Eye (tissue), 1 donor: Measurements from ENCODE around the gene MEGF6.
A peak's percentile ranks its signal among the peaks of the same experiment; 100 is the strongest.

ENCODE experiments used
- DNase-seq: peaks from one replicate; pipeline ENCODE4 v3.0.0-alpha.2; 2015

The MEGF6 gene

DNA sequence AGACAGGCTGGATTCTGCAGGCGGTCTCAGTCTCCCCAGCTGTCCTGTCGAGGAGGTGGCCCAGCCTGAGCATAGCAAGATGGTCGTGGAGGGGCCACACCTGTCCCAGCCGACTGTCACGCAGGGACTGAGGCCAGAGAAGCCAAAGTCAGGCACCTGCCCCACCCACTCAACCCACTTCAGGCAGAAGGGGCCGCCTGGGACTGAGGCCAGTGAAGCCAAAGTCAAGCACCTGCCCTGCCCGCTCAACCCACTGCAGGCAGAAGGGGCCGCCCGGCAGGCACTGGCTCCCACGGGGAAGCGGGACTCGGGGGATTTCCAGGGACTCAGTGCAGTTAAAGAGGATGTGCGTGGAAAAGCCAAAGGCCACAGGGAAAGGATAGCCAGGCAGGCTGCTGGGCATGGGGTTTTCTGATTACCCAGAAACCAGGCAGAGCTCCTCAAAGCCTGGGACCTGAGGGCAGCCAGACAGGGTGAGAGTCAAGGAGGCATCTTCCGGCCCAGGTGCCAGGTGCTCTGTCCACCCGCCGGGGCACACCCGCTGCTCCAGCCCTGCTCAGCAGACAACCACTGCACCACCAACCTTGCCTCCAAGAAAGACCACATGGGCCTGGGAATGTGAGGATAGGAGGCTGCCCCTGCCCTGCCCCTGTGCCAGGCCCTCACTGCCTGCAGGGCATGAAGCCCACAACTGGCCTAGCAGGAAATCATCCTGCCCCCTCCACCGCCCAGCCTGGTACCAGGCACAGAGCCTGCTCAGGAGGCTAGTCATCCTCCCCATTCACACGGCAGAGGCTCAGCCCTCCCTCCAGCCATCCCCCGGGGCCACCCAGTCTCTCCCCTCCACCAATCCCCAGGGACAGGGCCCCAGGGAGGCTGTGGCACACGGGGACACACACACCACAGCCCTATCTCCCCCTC is 41.0 kb downstream of the MEGF6 start:
- no peak for DNase-seq

DNA sequence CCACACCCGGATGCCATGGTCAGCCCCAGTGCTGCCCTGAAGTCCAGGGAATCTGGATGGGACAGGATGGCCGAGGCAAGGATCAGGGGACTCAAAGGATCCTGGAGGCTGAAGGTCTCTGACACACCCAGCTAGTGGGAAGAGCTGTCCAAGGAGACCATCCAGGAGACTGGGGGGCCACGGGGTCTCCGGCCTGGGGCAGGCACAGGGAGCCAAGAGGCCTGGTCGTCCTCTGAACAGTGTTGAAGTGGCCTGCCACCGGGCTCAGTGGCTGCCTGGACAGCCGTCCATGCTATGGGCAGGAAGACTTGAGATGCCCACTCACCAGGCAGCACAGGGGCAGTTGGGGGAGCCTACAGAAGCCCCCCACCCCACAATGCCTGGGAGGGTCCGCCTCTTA is 41.9 kb downstream of the MEGF6 start:
- no peak for DNase-seq

DNA sequence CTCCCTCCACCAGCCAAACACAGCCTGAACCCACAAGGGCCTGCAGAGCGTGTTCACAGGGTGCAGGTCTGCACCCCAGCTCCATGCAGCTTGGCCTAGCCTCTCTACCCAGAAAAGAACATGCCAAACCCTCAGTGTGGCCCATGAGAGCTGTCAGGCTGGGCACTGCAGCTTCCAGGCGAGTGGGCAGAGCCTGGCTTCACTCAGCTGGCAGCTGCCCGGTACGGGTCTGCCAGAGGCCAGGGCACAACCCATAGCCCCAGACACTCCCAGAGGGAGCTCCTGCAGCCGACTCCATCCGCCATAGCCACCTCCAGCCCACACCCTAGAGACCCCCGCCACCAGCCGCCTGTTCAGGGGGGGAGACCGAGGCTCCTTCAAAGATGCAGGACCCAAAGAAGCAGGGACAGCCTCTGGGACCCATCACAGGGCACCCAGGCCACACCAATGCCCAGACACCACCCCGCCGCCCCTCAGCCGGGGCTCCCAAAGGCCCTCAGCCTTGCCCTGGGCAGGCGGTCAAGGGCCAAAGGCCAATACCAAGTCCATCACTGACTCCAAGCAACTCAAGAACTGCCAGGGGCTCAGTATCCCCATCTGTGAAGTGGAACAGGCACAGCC is 42.4 kb downstream of the MEGF6 start:
- no peak for DNase-seq

DNA sequence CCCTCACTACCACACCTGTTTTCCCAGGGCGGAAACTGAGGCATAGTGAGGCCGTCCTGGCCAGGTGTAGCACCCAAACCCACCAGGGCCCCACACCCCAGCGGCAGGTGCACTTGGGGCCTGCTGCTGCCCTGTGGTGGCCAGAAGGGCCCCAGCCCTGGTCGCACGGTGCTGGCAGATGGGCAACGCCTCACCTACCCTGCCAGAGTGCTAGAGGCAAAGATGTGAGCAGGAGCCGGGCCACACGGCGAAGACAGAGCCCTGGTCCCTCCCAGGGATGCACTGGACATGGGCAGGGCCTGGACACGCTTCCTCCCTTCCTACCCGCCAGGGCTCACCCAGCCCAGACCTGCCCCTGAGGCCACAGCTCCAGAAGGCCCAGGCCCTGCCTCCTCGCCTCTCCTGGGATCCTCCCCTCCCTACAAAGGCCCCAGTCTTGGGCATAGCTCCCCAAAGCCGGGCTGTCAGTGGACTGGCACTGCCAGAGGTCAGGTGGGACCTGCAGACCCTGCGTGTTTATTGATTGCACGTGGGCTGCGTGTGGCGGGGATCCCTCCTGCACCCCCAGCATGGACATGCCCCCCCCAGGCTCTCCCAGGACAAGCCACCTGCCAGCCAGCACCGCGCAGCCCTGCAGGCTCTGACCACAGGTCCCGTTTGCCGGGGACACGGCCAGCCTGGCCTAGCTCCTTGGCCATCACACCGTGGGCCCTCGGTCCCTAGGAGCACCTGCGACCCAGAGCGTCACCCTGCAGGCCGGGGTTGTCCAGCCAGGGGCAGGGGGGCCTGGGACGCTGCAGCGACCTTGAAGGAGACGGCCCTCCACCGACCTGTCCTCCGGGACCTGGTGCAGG is 44.1 kb downstream of the MEGF6 start:
- DNase-seq: no peak

DNA sequence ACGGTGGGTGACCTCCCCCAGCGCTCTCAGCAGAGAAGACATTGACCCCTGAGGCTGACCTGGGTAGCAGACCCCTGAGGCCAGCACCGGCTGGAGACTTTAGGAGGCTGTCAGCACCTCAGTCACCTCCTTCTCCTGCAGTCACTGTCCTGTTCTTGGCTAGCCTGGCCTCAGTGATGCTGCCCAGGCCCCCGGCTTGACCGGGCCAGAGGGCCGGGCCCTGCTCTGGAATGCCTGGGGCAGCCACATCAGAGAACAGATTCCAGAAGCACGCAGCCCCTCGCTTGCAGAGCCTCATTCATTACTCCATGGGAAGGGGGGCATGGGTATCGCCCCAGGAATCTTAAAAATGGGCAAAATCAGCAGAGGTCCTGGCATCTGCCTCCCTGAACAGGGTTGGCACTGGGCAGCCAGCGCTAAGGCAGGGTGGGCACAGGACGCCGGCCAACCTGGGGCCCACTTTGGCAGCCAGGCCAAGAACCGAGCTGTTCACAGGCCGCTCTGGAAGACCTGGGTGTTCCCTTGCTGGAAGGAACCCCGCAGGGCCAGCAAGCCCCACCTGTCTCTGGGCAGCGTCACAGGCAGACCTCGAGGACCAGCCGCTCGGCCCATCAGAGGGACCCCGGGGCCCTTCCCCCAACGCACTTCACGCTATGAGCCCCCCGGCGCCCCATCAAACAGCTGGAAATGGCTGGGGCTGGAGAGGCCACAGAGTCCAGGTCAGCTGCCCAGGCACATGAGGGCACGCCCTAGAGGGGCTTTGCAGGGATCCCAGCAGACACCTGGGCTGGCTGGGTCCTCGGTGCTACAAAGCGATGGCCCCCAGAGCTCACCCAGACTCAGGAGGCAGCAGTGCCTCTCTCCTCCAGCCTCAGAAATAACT is 45.1 kb downstream of the MEGF6 start:
- no peak for DNase-seq

DNA sequence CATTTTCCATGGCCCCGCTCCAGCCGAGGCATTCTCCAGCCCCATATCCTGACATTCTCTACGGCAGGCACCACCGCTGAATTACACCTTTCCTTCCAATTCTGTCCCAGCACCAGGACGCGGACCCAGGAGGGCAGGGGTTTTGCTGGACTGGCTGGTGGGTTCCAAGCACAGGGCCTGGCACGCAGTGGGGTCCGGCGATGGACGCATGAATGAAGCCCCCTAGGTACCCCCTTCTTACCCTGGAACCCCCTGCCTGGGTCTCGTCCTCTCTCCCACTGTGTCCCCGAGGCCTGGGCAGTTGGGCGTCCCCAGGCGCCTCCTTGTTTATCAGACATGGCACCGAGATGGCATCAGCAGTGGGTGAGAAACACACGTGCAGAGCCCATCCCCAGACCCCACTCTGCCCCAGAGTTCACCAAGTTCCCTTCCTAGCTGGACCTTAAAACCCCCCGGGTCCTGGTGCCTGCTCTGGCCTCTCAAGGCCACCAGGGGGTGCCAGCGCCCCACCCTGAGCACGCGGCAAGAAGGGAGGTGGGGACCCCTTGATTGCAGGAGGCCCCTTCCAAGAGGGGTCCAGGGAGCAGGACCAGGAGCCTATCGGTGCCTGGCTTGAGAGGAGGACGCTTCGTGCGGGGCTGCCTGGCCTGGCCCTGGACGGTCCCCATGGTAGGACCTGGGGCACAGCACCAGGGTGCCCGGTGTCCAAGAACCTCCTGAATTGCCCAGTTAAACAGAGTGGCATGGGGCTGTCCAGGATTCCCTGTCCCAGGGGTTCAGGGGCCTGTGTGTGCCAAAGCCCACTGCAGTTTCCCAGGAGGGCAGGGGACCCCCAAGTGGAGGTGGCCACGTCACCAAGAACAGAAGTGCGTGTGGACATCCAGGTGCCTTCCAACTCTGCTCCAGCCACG is 46.1 kb downstream of the MEGF6 start:
- peak; percentile 73 for DNase-seq

DNA sequence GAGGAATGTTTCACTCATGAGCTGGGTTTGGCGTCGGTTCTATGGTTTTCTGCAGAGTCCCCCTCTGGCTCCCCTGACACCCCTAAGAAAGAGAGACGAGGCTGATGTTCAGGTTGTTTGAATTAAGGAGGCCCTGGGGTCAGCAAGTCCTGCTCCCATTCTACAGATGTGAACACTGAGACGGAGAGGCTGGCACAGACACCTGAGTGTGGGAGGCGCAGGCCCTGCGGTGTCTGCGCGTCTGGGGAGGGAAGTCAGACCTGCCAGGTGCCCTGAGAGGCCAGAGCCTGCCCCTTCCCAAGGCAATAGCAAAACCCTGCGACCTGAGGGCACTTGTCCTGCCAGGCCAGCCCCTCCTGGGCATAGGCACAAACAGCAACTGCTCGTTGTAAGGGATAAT is 47.7 kb downstream of the MEGF6 start:
- no peak for DNase-seq

DNA sequence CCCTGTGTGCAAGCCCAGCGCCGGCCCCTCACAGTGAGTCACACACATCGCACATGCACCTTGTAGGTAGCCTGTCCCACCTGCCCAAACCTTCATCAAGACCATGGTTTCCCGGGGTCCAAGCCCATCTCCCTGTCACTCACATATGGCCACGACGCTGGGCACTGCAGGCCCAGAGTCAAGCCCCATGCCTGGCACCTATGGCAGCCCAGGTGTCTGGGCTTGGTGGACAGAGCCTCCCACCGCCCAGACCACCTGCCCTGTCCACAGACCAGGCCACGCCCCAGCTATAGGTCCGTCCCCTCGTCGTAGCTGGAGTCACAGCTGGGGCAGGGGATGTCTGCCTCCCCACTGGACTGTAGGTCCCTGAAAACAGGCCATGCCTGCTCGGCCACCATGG is 48.2 kb downstream of the MEGF6 start:
- no peak for DNase-seq

DNA sequence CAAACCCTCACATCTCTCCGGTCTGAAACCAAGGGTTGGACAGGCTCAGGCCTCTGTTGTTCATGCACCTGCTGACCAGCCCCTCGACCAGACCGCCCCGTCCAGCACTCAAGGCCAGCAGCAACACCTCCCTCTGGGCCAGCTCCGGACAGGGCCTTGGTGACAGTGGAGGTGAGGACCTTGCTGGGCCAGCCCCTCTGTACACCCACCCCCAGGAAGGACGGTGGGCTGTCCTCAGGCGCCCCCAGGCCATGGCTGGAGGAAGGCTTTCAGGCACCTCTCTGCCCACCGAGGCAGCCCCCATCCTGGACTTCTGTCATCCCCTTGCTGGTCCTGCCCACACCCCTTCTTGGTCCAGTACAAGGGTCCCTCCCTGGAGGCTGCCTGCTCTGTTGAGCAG is 48.6 kb downstream of the MEGF6 start:
- no peak for DNase-seq

DNA sequence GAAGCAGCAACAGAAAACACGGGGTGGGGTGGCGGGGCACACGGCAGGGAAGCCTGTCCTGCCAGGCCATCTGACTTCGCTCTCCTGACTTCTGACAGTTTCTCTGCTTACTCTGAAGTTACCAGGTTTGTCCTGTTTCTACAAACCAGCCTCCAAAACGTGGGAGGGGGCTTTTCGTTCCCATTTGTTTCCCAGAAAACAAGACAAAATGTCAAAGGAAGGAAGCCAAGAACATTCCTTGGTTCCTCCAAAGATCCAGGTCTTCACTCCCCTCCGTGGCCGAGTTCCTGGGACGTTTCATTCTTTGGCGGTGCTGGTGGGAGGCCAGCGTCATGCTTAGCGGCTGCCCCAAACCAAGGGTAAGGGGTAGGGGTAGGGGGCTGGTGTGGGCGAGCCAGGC is 49.6 kb downstream of the MEGF6 start:
- DNase-seq: no peak

DNA sequence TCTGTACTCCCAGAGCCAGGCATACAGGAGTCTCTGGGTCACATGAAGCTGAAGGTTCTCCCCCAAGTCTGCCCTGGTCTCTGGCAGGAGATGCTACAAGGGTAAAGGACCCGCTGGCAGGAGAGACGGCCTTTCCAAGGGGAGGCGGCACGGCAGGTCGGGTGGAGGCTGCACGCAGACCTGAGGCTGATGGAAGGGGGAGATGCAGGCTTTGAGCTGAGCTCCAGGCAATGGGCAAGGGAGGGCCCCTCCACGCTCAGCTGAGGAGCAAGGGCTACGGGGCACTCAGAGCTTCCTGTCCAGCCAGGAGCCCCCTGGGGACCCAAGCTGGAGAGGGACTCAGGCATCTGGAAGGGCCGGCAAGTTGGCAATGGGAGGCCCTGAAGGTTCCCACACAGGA is 50.3 kb downstream of the MEGF6 start:
- no peak for DNase-seq

DNA sequence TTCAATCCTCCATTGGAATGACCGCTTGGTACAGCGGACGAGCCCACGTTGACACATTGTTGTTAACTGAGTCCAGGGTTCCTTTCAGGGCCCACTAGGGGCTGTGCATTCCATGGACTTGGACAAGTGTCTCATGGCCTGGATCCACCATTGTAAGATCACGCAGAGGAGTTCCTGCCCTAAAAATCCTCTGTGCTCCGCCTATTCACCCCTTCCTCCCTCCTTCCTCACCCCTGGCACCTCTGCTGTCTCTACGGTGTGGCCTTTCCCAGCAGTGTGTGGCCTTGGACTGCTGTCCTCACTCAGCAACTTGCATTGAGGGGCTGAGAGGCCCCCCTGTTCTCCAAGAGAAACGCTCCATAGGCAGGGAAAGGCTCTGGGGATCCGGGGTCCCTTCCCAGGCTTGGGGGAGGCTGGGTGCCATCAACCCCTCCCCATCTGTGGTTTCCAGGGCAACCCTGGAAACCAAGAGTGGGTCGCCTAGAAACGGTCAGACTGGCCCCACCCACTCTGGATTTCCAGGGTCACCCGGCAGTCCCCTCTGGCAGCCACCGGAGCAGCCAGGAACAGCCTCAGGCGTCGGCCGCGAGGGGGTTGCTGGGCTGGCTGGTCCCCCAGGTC is 50.9 kb downstream of the MEGF6 start:
- no peak for DNase-seq

DNA sequence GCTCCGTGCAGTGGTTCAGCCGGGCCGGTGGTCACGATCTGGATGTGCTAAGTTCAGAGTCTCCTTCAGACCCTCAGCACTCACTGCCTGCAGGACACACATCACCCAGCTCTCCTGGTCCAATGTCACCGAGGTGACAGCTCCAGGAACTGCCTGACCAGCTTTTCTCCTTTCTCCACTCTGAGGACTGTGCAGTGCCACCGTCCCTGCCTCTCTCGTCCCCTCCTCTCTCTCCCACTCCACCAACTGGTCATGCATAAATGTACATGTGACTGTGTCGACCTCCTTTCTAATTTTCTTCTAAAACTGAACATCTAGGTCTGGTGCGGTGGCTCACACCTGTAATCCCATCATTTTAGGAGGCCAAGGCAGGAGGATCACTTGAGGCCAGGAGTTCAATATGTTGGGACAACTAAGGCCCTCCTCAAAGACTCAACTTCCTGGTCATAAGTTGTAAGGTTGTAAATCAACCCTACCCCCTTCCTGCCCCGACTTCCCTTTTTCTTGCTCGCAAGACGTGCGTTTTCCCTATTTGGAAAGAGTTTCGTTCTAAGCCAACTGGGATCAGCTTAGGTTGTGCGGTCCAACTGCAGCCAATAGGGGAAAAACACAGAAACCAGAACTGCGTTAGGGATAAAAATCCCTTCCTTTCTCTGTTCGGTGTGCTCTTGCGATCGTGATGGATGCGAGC is 53.1 kb downstream of the MEGF6 start:
- no peak for DNase-seq

DNA sequence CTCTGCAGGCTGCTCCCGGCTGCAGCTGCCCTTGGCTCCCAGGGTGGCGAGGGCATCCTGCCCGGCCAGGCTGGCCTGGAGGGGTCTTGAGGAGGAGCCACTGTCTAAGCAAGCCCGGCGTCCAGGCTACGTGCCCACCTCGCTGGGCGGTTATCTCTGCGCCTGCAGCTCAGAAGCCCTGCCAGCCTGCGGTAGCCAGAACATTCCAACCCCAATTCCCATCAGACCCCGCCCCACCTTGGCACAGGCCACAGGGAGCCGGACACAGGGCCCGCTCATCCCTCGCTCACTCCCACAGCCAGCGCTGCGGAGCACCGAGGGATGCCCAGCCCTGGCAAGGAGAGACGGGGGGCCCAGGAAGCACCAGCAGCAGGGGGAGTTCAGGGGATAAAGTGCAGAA is 53.9 kb downstream of the MEGF6 start:
- no peak for DNase-seq

DNA sequence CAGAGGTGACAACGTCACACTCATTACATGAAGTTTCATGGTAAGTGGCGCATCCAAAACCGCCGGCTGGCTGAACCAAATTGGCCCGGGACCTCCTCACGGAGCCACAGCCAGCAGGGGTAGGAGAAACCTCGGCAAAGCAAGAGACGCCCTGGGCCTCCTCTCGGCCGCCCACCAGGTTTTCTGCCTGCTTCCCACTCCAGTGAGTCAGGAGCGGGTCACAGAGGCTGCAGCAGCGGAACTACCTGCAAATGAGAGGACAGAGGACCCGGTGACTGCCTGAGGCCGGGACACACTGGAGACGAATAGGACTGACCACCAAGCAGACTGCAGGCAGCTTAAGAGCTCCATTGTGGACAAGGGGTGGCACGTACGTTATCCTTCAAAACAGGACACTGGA is 55.0 kb downstream of the MEGF6 start:
- DNase-seq: no peak

DNA sequence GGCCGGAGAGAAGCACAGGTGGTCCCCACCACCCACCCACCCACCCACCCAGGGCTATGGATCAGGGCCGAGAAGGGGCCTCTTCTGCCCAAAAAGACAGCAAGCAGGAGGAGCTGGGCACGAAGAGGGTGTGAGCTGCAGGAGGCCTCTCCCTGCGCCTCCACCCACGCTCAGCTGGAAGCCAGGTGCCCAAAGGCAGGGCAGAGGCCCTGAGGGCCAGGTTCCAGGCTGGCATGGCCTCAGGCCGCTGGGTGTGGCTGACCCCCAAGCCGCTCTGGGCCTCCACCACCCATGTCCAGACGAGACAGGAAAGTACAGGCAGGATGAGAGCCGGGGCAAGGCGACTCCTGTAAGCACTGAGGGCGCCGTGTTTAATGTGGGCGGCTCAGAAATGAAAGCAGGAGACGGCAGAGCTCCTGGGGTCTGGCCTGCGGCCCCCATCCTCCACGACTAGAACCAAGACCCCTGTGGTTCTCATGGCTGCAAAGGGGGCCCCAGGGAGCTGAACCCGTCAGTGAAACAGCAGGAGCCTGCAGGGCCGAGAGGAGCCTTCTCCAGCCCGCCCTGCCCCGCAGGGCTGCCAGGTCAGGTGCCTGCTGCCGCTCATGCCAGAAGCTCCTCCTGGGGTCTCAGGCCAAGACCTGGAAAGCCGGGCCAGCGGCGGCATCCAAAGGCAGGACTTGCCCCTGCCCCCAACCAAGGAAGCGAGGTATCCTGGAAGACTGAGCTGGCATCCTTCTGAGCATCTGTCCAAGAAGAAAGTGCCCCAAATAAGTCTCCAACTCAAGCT is 56.0 kb downstream of the MEGF6 start:
- DNase-seq: no peak

DNA sequence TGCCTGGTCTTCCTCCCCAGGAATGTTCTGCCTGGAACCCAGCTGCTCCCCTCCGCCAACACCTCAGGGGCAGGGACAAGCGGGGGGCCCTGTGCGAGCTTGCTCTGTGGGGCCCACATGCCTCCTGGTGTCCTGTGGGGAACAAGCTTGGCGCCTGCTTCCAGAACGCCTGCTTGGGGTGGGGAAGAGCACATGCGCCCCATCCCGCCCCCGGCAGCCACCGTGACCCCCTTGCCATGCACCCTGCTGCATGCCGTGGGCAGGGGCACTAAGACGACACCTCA is 57.4 kb downstream of the MEGF6 start:
- DNase-seq: no peak

DNA sequence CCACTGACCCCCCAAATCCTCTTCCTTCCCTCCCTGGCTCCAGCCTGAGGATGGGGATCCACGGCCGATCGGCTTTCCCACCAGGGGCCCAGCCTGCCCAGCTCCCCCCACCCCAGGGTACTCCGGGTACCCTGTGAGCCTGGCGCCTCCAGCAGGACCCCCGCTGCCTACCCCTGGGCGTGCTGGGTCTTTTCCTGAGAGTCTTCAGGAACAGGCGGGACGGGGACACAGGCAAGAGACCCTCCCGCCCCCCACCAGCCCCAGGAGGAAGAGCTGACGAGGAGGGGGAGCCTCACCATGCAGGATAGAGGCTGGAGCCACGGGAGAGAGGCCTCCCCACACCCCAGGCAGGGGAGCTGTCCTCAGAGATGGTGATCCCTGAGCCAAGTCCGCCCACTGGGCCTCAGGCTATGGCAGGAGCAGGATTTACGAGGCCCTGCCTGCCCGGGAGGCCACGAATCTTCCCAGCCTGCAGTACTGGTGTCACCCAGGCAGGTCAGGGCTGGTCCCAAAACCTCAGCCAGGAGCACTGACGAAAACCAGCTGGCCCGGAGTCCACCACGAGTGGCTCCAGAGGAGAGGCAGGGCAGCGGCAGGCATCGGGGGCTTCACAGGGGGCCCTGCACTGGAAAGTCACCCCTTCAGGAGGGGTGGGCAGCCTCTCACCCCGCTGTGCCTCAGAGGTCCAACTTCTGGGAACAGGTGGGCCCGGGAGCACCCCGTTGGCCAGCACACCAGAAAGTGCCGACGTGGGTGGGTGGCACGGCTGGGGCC is 58.0 kb downstream of the MEGF6 start:
- no peak for DNase-seq

DNA sequence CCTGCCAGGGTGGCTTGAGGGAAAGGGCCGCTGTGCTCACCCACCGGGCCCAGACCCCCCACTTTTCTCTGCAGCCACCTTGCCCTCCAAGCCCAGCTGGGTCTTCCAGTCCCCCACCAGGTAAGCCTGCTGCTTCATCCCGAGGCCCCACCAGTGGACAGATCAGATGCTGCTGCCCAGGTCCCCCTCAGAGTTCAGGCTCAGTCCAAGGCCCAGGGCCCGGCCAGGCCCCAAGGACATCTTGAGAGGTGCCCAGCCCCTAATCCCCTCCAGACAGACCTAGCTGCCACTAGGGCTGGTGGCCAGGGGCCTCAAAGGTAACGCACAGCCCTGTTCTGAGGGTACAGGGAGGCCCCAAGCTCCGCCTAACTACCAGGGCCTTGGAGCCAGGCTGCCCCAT is 58.6 kb downstream of the MEGF6 start:
- DNase-seq: no peak
